GM12874 (cell line): Measurements from ENCODE around the gene VSTM2L.
A peak's percentile ranks its signal among the peaks of the same experiment; 100 is the strongest.

Experiments
- CTCF ChIP-seq: IDR thresholded peaks from 2 replicates; pipeline ENCODE4 v1.5.1; 2011; ENCODE audit warnings: low read depth, mild to moderate bottlenecking, control low read depth, low read length, moderate library complexity; ENCODE audit not compliant: insufficient read depth

Gene VSTM2L

DNA sequence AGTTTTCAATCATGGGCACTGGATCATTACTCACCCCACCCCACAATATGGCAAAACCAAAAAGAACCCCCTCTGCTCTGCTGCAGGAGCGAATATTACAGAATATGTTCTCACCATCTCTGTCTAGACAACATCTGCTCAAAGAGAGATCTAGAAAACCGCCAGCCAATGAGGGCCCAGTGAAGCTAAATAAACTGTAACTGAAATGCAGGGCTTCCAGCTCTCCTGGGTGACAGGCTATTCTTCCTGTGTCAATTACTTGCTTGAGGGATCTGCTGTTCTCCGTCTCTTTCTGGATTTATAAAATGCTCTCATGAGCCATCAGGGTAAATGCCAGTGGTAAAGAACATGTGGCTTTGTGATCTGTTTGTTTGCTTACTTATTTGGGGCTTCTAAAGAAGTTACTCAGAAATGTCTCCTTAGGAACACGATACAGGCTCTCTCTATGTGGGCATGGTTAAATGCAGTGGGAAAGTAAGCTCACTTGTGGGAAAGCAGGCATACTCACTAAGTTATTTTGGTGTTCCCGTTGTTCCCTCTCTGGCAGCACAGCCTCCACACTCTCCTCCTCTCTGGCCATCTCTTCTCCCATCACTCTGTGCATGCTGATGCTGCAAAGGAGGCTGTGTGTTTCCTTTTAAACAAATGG is 85.5 kb downstream of the VSTM2L start:
- no peak for TF ChIP-seq CTCF

DNA sequence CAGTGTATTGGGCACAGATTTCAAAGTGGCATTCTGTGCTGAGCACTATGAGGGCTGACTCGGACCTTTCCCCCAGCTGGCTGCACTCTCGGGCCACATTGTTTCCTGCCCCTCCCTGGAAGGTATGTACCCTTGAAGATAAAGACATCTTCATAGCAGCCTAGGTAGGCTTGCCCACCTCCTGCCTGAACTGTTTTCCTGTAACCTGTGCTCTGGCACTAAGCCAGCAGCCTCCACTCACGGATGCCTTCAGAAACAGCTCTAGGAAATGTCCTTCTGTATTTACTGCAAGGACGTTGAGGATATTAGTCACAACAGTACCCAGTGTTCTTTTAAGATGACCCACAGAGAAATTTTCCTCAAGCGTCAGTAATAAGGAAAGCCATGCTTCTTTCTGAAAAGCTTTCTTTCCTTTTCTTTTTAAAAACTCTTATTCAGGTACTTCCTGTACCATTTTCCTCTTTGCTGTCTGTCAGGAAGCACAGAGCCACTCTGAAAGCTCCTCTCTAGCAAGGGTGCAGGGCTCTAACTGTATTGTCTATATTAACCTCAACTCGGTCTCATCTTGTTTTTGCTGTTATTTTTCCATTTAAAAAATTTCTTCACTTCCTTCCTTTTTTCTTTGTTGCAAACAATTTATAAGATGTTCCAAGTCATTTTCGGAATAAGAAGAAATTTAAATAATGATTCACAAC is 86.8 kb downstream of the VSTM2L start:
- no peak for TF ChIP-seq CTCF

GRCh38 chr20:37990571-37991151 is 87.7 kb downstream of the VSTM2L start:
- TF ChIP-seq CTCF = no peak

GRCh38 chr20:37991157-37991866 is 88.4 kb downstream of the VSTM2L start:
- TF ChIP-seq CTCF = no peak

- TF ChIP-seq CTCF = no peak
These were observed 89.0 kb downstream of the VSTM2L start for GRCh38 chr20:37991908-37992307.

DNA sequence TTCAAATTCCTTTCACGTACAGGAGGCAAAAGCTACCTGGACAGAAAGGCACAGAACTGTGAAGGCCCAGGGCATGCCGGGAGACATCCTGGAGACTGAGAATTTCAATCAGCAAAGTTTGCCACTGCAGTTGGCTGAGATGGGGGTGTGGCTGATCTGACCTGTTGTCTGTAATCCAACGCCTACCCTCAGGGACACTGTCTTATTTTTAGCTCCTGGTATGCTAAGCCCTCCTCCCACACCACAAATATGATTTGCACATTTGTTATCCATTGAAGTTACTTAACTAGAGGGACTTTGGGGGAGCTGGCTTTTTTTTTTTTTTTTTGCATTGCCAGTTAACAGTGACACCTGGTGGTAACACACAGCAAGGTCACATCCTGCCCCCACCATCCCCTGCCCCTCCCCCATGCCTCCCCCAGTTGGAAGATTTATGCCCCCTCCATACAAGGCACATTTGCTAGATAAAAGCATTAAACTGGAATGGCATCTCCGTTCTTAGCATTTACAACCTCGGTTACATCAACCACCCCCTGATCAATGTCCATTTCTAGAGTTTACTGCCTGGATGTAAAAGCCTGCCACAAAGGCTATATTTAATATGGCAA is 90.0 kb downstream of the VSTM2L start:
- TF ChIP-seq CTCF = peak; percentile 60

GRCh38 chr20:37994512-37994911 is 91.6 kb downstream of the VSTM2L start:
- no peak for TF ChIP-seq CTCF
